DOHH2 (cell line): ENCODE measurements around the gene CHN2.

Source experiments
- CTCF ChIP-seq: fragments of 200-600 bp; sonication (generic); IDR thresholded peaks from one replicate; pipeline ENCODE4 v1.5.1; 2014; ENCODE audit warnings: antibody characterized with exemption, mild to moderate bottlenecking, low read depth, low read length; ENCODE audit not compliant: poor library complexity, severe bottlenecking
- EZH2phosphoT487 ChIP-seq: fragments of 200-600 bp; sonication (generic); IDR thresholded peaks from 2 replicates; pipeline ENCODE4 v1.6.1; 2017; ENCODE audit warnings: borderline replicate concordance, mild to moderate bottlenecking, antibody characterized with exemption, low read length, moderate library complexity, mixed read lengths

DNA sequence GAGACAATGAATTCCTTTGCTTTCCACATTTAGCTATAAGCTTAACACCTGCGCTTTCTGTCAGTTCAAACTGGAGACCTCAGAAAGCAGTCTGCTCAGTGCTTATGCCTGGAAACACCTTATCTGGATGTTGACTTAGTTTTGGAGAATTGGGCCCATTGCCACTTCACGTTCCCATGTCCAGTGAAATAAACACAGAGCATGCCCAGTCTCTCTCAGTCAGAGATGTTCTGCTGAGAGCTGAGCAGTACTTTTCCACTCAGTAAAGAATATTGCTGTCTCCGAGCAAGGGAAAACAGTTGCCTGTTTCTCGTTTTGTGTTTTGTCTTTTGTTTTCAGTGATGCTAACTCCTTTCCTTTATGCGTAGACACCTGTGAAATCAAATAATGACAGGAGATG lies 285.9 kb downstream of the CHN2 start:
- TF ChIP-seq CTCF (no peak), EZH2phosphoT487 (no peak)
